Measurements from ENCODE around the gene RALGPS1. TPM values are rescaled to one million over a fixed set of nuclear protein-coding genes. Genes with fewer than 3 reads are reported as not detected.
A peak's percentile ranks its signal among the peaks of the same experiment; 100 is the strongest.

Gene RALGPS1
- total and polyA plus RNA-seq, 2 of the 13 experiments (the other 11 are each of a cell fraction or from before 2014, with no cell fraction given), result 3.7 to 6.5 TPM

DNA sequence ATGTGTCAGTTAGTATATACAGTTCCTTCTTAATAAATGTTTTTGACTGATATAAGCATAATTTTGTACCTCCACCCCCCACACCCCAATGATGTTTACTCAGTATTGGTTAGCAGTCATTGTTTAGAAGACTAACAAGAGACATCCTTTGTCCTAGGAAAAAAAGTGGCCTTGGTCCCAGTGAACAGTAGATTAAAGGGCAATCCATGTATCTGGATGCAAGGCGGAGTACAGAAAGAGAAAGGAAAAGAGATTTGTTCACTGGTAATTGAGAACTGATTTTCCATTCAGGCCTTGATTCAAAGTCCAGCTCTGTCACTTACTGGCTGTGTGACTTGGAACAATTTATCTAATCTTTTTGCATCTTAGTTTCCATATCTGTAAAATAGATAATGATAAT lies 4.6 kb downstream of the RALGPS1 start (continued):
- TF ChIP-seq FUBP1 (CRISPR knock-in tag; IDR thresholded peaks at IDR 0.05; ENCODE audit: borderline replicate concordance) (no peak), MAZ (IDR thresholded peaks at IDR 0.05; ENCODE audit: borderline replicate concordance, low read depth, low read length) (no peak), MAZ (CRISPR knock-in tag; IDR thresholded peaks at IDR 0.05; ENCODE audit: low read depth) (no peak), NFE2 (CRISPR knock-in tag; IDR thresholded peaks at IDR 0.05) (no peak), ZNF841 (CRISPR knock-in tag; IDR thresholded peaks at IDR 0.05; ENCODE audit: borderline replicate concordance) (no peak), CREM (IDR thresholded peaks at IDR 0.05) (peak; percentile 55), CREM (CRISPR knock-in tag; IDR thresholded peaks at IDR 0.05) (no peak), MXD4 (CRISPR knock-in tag; IDR thresholded peaks at IDR 0.05) (no peak), MEIS1 (CRISPR knock-in tag; IDR thresholded peaks at IDR 0.05; ENCODE audit: borderline replicate concordance) (no peak), STAT5B (CRISPR knock-in tag; IDR thresholded peaks at IDR 0.05) (no peak), GMEB1 (CRISPR knock-in tag; IDR thresholded peaks at IDR 0.05; ENCODE audit: borderline replicate concordance) (no peak), HDAC1 (CRISPR knock-in tag; IDR thresholded peaks at IDR 0.05) (peak; percentile 80), KLF16 (CRISPR knock-in tag; IDR thresholded peaks at IDR 0.05) (no peak), ZNF772 (CRISPR knock-in tag; IDR thresholded peaks at IDR 0.05) (no peak), ZNF225 (CRISPR knock-in tag; IDR thresholded peaks at IDR 0.05) (no peak), NFIC (IDR thresholded peaks at IDR 0.05; ENCODE audit: low read length) (peak; percentile 55; the same call in 1 of the 2 replicates), ARNT (IDR thresholded peaks at IDR 0.05) (no peak), SYNCRIP (IDR thresholded peaks at IDR 0.05; ENCODE audit: insufficient read depth, low read depth, low read length) (no peak), CHD2 (IDR thresholded peaks at IDR 0.05; ENCODE audit: low read depth, low read length) (no peak), SMAD1 (CRISPR knock-in tag; IDR thresholded peaks at IDR 0.05; ENCODE audit: borderline replicate concordance, low read depth) (no peak), GATAD2A (CRISPR knock-in tag; IDR thresholded peaks at IDR 0.05) (peak; percentile 79)
- TF ChIP-seq, protein P1, sequence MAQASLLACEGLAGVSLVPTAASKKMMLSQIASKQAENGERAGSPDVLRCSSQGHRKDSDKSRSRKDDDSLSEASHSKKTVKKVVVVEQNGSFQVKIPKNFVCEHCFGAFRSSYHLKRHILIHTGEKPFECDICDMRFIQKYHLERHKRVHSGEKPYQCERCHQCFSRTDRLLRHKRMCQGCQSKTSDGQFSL (CRISPR knock-in tag; IDR thresholded peaks at IDR 0.05), result no peak
- TF ChIP-seq, protein P2, sequence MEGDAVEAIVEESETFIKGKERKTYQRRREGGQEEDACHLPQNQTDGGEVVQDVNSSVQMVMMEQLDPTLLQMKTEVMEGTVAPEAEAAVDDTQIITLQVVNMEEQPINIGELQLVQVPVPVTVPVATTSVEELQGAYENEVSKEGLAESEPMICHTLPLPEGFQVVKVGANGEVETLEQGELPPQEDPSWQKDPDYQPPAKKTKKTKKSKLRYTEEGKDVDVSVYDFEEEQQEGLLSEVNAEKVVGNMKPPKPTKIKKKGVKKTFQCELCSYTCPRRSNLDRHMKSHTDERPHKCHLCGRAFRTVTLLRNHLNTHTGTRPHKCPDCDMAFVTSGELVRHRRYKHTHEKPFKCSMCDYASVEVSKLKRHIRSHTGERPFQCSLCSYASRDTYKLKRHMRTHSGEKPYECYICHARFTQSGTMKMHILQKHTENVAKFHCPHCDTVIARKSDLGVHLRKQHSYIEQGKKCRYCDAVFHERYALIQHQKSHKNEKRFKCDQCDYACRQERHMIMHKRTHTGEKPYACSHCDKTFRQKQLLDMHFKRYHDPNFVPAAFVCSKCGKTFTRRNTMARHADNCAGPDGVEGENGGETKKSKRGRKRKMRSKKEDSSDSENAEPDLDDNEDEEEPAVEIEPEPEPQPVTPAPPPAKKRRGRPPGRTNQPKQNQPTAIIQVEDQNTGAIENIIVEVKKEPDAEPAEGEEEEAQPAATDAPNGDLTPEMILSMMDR (CRISPR knock-in tag; IDR thresholded peaks at IDR 0.05), result no peak
- TF ChIP-seq, protein P3, sequence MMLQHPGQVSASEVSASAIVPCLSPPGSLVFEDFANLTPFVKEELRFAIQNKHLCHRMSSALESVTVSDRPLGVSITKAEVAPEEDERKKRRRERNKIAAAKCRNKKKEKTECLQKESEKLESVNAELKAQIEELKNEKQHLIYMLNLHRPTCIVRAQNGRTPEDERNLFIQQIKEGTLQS (CRISPR knock-in tag; IDR thresholded peaks at IDR 0.05), result no peak
- TF ChIP-seq, protein P4, sequence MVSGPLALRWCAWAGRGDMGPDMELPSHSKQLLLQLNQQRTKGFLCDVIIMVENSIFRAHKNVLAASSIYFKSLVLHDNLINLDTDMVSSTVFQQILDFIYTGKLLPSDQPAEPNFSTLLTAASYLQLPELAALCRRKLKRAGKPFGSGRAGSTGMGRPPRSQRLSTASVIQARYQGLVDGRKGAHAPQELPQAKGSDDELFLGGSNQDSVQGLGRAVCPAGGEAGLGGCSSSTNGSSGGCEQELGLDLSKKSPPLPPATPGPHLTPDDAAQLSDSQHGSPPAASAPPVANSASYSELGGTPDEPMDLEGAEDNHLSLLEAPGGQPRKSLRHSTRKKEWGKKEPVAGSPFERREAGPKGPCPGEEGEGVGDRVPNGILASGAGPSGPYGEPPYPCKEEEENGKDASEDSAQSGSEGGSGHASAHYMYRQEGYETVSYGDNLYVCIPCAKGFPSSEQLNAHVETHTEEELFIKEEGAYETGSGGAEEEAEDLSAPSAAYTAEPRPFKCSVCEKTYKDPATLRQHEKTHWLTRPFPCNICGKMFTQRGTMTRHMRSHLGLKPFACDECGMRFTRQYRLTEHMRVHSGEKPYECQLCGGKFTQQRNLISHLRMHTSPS (CRISPR knock-in tag; IDR thresholded peaks at IDR 0.05; ENCODE audit: low read depth), result no peak

All from HepG2 (cell line).